ENCODE data around the gene DENND2D.

The DENND2D gene

GRCh38 chr1:111174070-111174469 lies 26.4 kb downstream of the DENND2D start:
- DNase-seq: no peak

GRCh38 chr1:111172463-111172862 lies 28.0 kb downstream of the DENND2D start:
- no peak for DNase-seq

- no peak for DNase-seq
Measured at GRCh38 chr1:111164151-111164550, 36.3 kb downstream of the DENND2D start.

- DNase-seq: no peak
Measured at GRCh38 chr1:111163363-111163762, 37.1 kb downstream of the DENND2D start.

GRCh38 chr1:111162488-111162880 lies 38.0 kb downstream of the DENND2D start:
- no peak for DNase-seq

GRCh38 chr1:111161843-111162487 lies 38.5 kb downstream of the DENND2D start:
- DNase-seq: no peak

GRCh38 chr1:111157431-111157830 lies 43.0 kb downstream of the DENND2D start:
- DNase-seq: no peak

GRCh38 chr1:111154021-111154999 lies 46.1 kb downstream of the DENND2D start:
- DNase-seq: peak in 2 of 4 experiments; percentile 39 to 48

- DNase-seq: no peak
Measured at GRCh38 chr1:111151838-111152237, 48.6 kb downstream of the DENND2D start.

GRCh38 chr1:111148376-111148881 lies 52.0 kb downstream of the DENND2D start:
- no peak for DNase-seq

GRCh38 chr1:111147948-111148347 lies 52.5 kb downstream of the DENND2D start:
- DNase-seq: no peak

GRCh38 chr1:111145963-111146768 lies 54.3 kb downstream of the DENND2D start:
- DNase-seq: no peak

GRCh38 chr1:111145542-111145941 lies 54.9 kb downstream of the DENND2D start:
- no peak for DNase-seq

GRCh38 chr1:111142356-111142975 lies 58.0 kb downstream of the DENND2D start:
- peak in 1 of 4 experiments; percentile 6 for DNase-seq

- DNase-seq: peak in 3 of 4 experiments; percentile 18 to 59 (median 37)
Measured at GRCh38 chr1:111141245-111142220, 58.9 kb downstream of the DENND2D start.

- DNase-seq: peak in 3 of 4 experiments; percentile 15 to 59 (median 38)
Measured at GRCh38 chr1:111140680-111140967, 59.8 kb downstream of the DENND2D start.

GRCh38 chr1:111139956-111140679 lies 60.3 kb downstream of the DENND2D start, which contains the start of the genes CEPT1 and DRAM2:
TSS of gene CEPT1 (plus strand) at chr1:111140223. CDS start at chr1:111147715, 7,492 bp downstream.
TSS of gene DRAM2 (minus strand) at chr1:111140093. CDS start at chr1:111131554, 8,539 bp downstream.
- peak; percentile 94 to 98 (median 97) for DNase-seq

- peak; percentile 48 to 77 (median 66) for DNase-seq
Measured at GRCh38 chr1:111139324-111139955, 61.0 kb downstream of the DENND2D start.
